ENCODE measurements around the gene CAPG.

CAPG gene

GRCh38 chr2:85438201-85439024 lies 28.2 kb upstream of the CAPG start:
- no peak for DNase-seq

DNA sequence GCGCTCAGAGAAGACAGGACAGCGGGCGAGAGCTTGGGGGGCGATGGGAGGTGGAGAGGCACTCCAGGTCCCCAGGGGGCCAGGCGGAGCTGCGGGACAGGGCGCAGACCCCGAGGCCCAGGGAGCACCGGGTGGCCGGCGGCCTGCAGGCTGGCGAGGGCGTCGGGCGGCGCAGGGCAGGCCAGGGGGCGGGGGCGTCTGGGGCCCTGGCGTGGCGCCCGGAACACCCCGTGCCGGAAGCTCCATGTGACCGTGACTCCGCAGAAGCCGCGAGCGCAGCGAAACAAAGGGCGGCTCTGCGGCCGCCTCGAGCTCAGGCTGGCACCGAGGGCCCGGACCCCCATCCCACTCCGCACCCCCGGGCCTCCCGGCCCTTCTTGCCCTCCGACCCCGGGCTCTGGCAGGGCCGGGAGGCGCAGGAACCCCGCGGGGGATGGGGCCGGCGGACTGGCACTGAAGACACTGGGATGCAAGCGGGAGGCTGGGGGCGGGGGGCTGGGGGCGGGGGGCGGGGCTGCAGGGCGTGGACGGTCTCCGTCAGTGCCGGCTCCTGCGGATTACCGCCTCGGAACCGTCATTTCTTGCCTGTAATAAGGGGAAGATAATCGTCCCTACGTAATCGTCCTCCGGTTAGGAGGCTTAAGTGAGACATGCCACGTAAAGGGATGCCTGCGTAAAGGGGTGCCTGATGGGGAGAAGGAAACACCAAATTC lies 27.5 kb upstream of the CAPG start:
- DNase-seq, result peak; percentile 88

GRCh38 chr2:85436836-85437487 lies 26.8 kb upstream of the CAPG start:
- DNase-seq, result no peak

GRCh38 chr2:85435981-85436835 lies 26.0 kb upstream of the CAPG start:
- DNase-seq, result peak; percentile 2

GRCh38 chr2:85435220-85435958 lies 25.2 kb upstream of the CAPG start:
- no peak for DNase-seq

DNA sequence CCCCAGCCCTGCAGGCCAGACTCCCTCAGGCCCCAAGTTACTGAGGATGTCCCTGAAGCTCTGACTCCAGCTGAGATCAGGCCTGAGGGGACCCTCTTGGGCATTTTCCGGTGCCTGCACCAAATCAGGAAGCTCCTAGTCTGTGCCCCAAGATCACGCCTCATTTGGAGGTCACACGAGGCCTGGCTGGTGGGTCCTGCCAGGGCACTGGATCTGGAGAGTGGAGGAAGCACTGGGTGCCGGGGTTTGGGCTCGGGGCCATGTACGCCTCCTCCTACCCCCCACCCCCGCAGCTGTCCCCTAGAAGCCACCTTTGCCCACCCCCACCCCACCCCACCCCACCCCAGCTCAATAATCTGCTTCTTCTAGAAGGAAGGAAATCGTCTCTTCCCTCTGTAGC lies 24.5 kb upstream of the CAPG start:
- no peak for DNase-seq

DNA sequence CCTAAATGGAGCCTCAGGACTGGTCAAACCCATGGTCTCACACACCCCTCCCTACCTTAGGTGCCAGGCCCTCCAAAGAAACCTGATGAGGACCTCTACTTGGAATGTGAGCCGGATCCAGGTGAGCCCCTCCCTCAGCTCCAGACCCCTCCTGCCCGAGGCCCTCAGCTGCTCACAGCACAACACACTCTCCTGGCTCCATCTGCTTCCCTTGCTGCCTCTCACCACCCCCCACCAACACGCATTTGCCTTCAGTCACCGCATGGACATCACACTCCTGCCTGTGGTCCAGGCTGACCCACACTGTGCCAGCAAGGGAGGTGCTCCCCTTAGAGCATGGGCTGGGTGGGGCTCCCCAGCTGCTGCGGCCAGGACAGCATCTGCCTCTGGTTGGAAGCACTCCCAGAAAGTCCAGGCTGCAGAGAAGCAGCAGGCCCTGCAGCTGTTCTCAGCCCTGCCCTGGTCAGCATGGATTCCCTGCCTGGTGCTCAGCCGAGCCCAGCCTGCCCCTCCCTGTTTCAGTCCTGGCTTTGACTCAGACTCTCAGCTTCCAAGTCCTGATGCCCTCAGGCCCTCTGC lies 23.4 kb upstream of the CAPG start:
- no peak for DNase-seq

- no peak for DNase-seq
These were observed 21.5 kb upstream of the CAPG start for GRCh38 chr2:85431570-85432205.

GRCh38 chr2:85430752-85431569 lies 20.8 kb upstream of the CAPG start:
- DNase-seq, result no peak

- DNase-seq, result no peak
These were observed 19.7 kb upstream of the CAPG start for GRCh38 chr2:85429924-85430289.

GRCh38 chr2:85429213-85429923 lies 19.2 kb upstream of the CAPG start:
- no peak for DNase-seq

DNA sequence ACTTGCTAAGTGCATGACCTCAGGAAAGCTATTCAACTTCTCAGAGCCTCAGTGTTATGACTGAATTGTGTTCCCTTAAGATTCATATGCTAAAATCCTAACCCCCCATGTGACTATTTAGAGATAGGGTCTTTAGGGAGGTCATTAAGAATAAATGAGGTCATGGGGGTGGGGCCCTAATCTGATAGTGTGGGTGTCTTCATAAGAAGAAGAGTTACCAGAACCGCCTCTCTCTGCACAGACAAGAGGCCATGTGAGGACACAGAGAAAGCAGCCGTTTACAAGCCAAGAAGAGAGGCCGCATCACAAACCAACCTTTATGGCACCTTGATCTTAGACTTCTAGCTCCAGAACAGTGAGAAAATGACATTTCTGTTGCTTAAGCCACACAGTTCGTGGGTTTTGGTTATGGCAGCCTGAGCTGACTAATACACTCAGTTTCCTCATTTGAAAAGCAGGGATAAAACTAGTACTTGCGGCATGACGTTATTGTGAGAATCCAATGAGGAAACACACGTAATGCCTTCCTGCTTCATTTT lies 18.2 kb upstream of the CAPG start:
- DNase-seq, result peak; percentile 9

GRCh38 chr2:85427300-85427835 lies 17.2 kb upstream of the CAPG start:
- no peak for DNase-seq

- DNase-seq, result no peak
These were observed 15.4 kb upstream of the CAPG start for GRCh38 chr2:85425588-85425987.

DNA sequence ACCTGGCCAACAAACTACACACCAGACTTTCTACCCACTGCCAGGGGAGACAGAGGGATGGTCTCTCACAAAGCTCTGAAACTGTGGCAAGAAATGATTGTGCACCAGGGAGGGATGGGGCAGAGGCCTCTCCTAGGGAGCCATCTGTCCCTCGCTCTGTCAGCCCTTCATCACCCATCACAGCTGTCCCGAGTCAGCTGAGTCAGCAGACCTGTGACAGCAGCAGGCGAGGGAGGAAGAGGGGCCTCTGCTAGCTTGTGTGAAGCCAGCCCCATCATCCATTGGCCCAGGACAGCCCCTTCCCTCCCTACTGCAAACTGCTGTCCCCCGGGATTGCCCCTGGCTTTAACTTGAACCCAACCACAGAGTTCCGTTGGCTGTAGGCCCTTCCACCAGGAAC lies 13.4 kb upstream of the CAPG start:
- DNase-seq, result no peak

DNA sequence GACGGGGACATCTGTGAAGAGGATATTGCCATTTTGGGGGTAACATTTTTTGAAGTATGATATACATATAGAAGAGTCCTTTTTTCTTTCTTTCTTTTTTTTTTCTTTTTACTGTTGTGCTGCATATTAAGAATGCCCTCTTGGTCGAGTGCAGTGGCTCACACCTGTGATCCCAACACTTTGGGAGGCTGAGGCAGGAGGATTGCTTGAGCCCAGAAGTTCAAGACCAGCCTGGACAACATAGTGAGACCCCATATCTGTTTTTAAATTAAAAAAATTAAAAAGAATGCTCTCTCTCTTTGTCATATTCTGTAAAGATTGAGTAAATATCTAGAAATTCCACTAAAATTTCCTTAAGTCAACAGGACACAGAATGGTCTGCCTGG lies 11.9 kb upstream of the CAPG start:
- DNase-seq, result no peak

- no peak for DNase-seq
These were observed 11.3 kb upstream of the CAPG start for GRCh38 chr2:85421260-85422071.

- DNase-seq, result peak; percentile 89
These were observed 10.5 kb upstream of the CAPG start for GRCh38 chr2:85420536-85421259.

All from OCI-M1 (cell line).